Measurements from ENCODE around the gene SFMBT2.

SFMBT2 gene

GRCh38 chr10:7151538-7151937, 259.3 kb downstream of the SFMBT2 start:
- in situ Hi-C loops (cut with MboI; ENCODE audit: low pct_unique_long_range_greater_than_20kb, low sequenced_read_pairs), result no loop called here
- DNase-seq, result no peak

GRCh38 chr10:7150349-7150748, 260.5 kb downstream of the SFMBT2 start:
- in situ Hi-C loops (cut with MboI; ENCODE audit: low pct_unique_long_range_greater_than_20kb, low sequenced_read_pairs), result no loop called here
- no peak for DNase-seq

GRCh38 chr10:7146189-7146588, 264.6 kb downstream of the SFMBT2 start:
- in situ Hi-C loops (cut with MboI; ENCODE audit: low pct_unique_long_range_greater_than_20kb, low sequenced_read_pairs), result no loop called here
- DNase-seq, result no peak

GRCh38 chr10:7136016-7136415, 274.8 kb downstream of the SFMBT2 start:
- no peak for DNase-seq
- in situ Hi-C loops (cut with MboI; ENCODE audit: low pct_unique_long_range_greater_than_20kb, low sequenced_read_pairs), result no loop called here

- in situ Hi-C loops (cut with MboI; ENCODE audit: low pct_unique_long_range_greater_than_20kb, low sequenced_read_pairs), result no loop called here
- DNase-seq, result no peak
Measured at GRCh38 chr10:7135188-7135587, 275.6 kb downstream of the SFMBT2 start.

- no peak for DNase-seq
- in situ Hi-C loops (cut with MboI; ENCODE audit: low pct_unique_long_range_greater_than_20kb, low sequenced_read_pairs), result no loop called here
Measured at GRCh38 chr10:7134448-7134847, 276.4 kb downstream of the SFMBT2 start.

GRCh38 chr10:7133958-7134357, 276.9 kb downstream of the SFMBT2 start:
- DNase-seq, result no peak
- in situ Hi-C loops (cut with MboI; ENCODE audit: low pct_unique_long_range_greater_than_20kb, low sequenced_read_pairs), result no loop called here

GRCh38 chr10:7133278-7133677, 277.6 kb downstream of the SFMBT2 start:
- in situ Hi-C loops (cut with MboI; ENCODE audit: low pct_unique_long_range_greater_than_20kb, low sequenced_read_pairs), result no loop called here
- DNase-seq, result no peak

- in situ Hi-C loops (cut with MboI; ENCODE audit: low pct_unique_long_range_greater_than_20kb, low sequenced_read_pairs), result no loop called here
- no peak for DNase-seq
Measured at GRCh38 chr10:7130191-7130911, 280.5 kb downstream of the SFMBT2 start.

- in situ Hi-C loops (cut with MboI; ENCODE audit: low pct_unique_long_range_greater_than_20kb, low sequenced_read_pairs), result no loop called here
- no peak for DNase-seq
Measured at GRCh38 chr10:7123774-7124173, 287.1 kb downstream of the SFMBT2 start.

GRCh38 chr10:7122561-7122960, 288.3 kb downstream of the SFMBT2 start:
- in situ Hi-C loops (cut with MboI; ENCODE audit: low pct_unique_long_range_greater_than_20kb, low sequenced_read_pairs), result no loop called here
- no peak for DNase-seq

- peak; percentile 79 for DNase-seq
- in situ Hi-C loops (cut with MboI; ENCODE audit: low pct_unique_long_range_greater_than_20kb, low sequenced_read_pairs), result no loop called here
Measured at GRCh38 chr10:7121154-7121797, 289.6 kb downstream of the SFMBT2 start.

- no peak for DNase-seq
- in situ Hi-C loops (cut with MboI; ENCODE audit: low pct_unique_long_range_greater_than_20kb, low sequenced_read_pairs), result no loop called here
Measured at GRCh38 chr10:7119325-7120015, 291.4 kb downstream of the SFMBT2 start.

- in situ Hi-C loops (cut with MboI; ENCODE audit: low pct_unique_long_range_greater_than_20kb, low sequenced_read_pairs), result no loop called here
- no peak for DNase-seq
Measured at GRCh38 chr10:7117806-7118674, 292.8 kb downstream of the SFMBT2 start.

- no peak for DNase-seq
- in situ Hi-C loops (cut with MboI; ENCODE audit: low pct_unique_long_range_greater_than_20kb, low sequenced_read_pairs), result no loop called here
Measured at GRCh38 chr10:7117177-7117799, 293.5 kb downstream of the SFMBT2 start.

- in situ Hi-C loops (cut with MboI; ENCODE audit: low pct_unique_long_range_greater_than_20kb, low sequenced_read_pairs), result no loop called here
- DNase-seq, result no peak
Measured at GRCh38 chr10:7111561-7111960, 299.3 kb downstream of the SFMBT2 start.

GRCh38 chr10:7111089-7111488, 299.7 kb downstream of the SFMBT2 start:
- in situ Hi-C loops (cut with MboI; ENCODE audit: low pct_unique_long_range_greater_than_20kb, low sequenced_read_pairs), result no loop called here
- DNase-seq, result no peak
